ENCODE measurements around the gene PLCB2.
A peak's percentile ranks its signal among the peaks of the same experiment; 100 is the strongest.

The PLCB2 gene

DNA sequence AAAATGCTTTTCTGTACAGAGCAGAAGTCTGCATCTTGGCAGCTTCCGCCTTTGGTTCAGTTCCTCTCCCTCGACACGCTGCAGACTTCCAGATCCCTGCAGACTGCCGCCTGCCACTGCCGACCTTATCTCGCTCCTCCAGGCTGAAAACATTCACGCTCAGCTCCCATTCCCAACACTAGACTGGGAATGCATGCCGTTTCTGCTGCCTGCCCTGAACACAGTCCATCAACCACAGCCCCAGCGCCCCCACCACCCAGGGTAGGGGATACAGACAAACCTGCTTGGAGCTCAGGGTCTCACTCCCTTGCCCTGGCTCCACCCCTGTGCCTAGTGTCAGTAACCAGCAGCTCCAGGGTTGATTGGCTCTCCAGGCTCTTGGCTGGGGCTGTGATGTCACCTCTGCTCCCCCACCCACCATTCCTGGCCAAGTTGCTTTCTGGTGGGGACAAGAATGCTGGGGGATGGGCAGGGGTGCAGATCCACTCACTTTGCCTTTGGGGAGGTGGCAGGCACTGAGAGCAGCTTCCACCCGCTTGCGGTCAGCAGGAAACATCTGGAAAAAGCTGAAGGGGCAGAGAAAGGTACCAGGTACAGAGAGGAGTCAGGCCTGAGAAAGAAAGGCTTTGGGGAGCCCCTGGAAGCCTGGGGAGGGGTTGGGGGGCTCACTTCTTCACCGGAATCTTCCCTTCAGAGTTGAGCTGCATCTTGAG is 6.1 kb downstream of the PLCB2 start (continued):
- TF ChIP-seq, protein P1, sequence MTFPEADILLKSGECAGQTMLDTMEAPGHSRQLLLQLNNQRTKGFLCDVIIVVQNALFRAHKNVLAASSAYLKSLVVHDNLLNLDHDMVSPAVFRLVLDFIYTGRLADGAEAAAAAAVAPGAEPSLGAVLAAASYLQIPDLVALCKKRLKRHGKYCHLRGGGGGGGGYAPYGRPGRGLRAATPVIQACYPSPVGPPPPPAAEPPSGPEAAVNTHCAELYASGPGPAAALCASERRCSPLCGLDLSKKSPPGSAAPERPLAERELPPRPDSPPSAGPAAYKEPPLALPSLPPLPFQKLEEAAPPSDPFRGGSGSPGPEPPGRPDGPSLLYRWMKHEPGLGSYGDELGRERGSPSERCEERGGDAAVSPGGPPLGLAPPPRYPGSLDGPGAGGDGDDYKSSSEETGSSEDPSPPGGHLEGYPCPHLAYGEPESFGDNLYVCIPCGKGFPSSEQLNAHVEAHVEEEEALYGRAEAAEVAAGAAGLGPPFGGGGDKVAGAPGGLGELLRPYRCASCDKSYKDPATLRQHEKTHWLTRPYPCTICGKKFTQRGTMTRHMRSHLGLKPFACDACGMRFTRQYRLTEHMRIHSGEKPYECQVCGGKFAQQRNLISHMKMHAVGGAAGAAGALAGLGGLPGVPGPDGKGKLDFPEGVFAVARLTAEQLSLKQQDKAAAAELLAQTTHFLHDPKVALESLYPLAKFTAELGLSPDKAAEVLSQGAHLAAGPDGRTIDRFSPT (tag by site-specific recombination; IDR thresholded peaks at IDR 0.05): no peak
- TF ChIP-seq FEZF1 (tag by site-specific recombination; IDR thresholded peaks at IDR 0.05) (no peak), ZNF664 (tag by site-specific recombination; IDR thresholded peaks at IDR 0.05) (no peak), ZFHX2 (tag by site-specific recombination; conservative IDR thresholded peaks at IDR 0.05) (no peak), KLF9 (tag by site-specific recombination; IDR thresholded peaks at IDR 0.05; ENCODE audit: low read depth) (no peak), ZNF214 (tag by site-specific recombination; IDR thresholded peaks at IDR 0.05; ENCODE audit: borderline replicate concordance) (no peak), HOXD13 (CRISPR knock-in tag; IDR thresholded peaks at IDR 0.05; ENCODE audit: borderline replicate concordance) (no peak), ZNF707 (tag by site-specific recombination; IDR thresholded peaks at IDR 0.05) (no peak)
- TF ChIP-seq, protein P2, sequence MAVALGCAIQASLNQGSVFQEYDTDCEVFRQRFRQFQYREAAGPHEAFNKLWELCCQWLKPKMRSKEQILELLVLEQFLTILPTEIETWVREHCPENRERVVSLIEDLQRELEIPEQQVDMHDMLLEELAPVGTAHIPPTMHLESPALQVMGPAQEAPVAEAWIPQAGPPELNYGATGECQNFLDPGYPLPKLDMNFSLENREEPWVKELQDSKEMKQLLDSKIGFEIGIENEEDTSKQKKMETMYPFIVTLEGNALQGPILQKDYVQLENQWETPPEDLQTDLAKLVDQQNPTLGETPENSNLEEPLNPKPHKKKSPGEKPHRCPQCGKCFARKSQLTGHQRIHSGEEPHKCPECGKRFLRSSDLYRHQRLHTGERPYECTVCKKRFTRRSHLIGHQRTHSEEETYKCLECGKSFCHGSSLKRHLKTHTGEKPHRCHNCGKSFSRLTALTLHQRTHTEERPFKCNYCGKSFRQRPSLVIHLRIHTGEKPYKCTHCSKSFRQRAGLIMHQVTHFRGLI (tag by site-specific recombination; IDR thresholded peaks at IDR 0.05): no peak

DNA sequence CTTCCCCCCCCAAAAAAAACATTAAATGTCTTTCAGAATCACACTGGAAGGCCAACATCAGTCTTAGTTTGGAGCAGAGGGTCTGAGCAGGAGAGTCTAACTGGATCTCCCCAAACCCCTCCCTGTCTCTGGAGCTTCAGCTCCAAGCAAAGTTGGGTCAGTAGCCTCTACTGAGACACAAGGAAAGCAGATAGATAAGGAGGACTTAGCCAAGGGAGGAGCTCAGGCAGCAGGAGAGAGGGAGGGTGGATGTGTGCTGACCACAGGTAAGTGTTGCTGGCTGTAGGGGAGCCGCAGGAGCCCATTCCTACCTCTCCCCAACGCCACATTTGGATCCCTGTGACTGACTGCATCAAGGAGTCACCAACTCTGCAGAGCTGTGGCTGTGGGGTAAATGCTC is 7.0 kb downstream of the PLCB2 start:
- POLR2A ChIA-PET: interaction anchor here (1.1 kb wide), 1 partner anchor 10 kb away, joined by 3 read pairs; no protein-coding TSS in a partner anchor
- no peaks in the 10 kb centered on the region for H3K36me3 ChIP-seq (ENCODE audit: control insufficient read depth in 2 of 2, insufficient read depth in 1 of 2, low read length in 2 of 2)
- H3K4me1 ChIP-seq (ENCODE audit: control insufficient read depth, insufficient read depth, low read length): no peaks in the 10 kb centered on the region
- H3K4me3 ChIP-seq (ENCODE audit: low read depth, low read length): no peak overlapping the region
- H3K9me3 ChIP-seq (ENCODE audit: control insufficient read depth, insufficient read depth, low read depth, low read length): no peaks in the 10 kb centered on the region
- no peak for TF ChIP-seq ZNF473 (tag by site-specific recombination; IDR thresholded peaks at IDR 0.05)
- TF ChIP-seq, protein P3, sequence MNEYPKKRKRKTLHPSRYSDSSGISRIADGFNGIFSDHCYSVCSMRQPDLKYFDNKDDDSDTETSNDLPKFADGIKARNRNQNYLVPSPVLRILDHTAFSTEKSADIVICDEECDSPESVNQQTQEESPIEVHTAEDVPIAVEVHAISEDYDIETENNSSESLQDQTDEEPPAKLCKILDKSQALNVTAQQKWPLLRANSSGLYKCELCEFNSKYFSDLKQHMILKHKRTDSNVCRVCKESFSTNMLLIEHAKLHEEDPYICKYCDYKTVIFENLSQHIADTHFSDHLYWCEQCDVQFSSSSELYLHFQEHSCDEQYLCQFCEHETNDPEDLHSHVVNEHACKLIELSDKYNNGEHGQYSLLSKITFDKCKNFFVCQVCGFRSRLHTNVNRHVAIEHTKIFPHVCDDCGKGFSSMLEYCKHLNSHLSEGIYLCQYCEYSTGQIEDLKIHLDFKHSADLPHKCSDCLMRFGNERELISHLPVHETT (tag by site-specific recombination; IDR thresholded peaks at IDR 0.05): no peak
- TF ChIP-seq FEZF1 (tag by site-specific recombination; IDR thresholded peaks at IDR 0.05): no peak
- TF ChIP-seq ZNF530 (tag by site-specific recombination; IDR thresholded peaks at IDR 0.05; ENCODE audit: low read depth): no peak
- no peak for TF ChIP-seq OSR2 (tag by site-specific recombination; IDR thresholded peaks at IDR 0.05)
- no peak overlapping the region for H3K27ac ChIP-seq (ENCODE audit: extremely low read depth, low read depth, low read length)
- CTCF ChIA-PET: interaction anchor here (0.6 to 1.8 kb wide), 5 partner anchors 9 to 102 kb away, joined by 3 to 8 read pairs (median 3); no protein-coding TSS in a partner anchor

DNA sequence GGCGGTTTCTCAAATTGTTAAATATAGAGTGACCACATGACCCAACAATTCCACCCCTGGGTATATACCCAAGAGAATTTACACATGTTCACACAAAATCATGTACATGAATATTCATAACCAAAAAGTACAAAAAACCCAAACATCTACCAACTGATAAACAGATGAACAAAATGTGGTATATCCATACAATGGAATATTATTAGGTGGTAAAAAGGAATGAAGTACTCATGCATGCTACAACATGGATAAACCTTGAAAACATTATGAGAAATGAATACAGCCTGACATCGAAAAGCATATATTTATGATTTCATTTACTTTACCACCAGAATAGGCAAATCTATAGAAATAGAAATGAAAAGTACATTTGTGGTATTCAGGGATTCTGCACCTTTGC is 7.4 kb downstream of the PLCB2 start:
- ChIA-PET CTCF (interaction anchor here (0.7 kb wide), 1 partner anchor 83 kb away, joined by 3 read pairs; no protein-coding TSS in a partner anchor), POLR2A (no interaction called here)
- no peak overlapping the region for H3K27ac ChIP-seq (ENCODE audit: extremely low read depth, low read depth, low read length)
- no peaks in the 10 kb centered on the region for H3K9me3 ChIP-seq (ENCODE audit: control insufficient read depth, insufficient read depth, low read depth, low read length)
- no peaks in the 10 kb centered on the region for H3K4me1 ChIP-seq (ENCODE audit: control insufficient read depth, insufficient read depth, low read length)
- TF ChIP-seq, protein P4, sequence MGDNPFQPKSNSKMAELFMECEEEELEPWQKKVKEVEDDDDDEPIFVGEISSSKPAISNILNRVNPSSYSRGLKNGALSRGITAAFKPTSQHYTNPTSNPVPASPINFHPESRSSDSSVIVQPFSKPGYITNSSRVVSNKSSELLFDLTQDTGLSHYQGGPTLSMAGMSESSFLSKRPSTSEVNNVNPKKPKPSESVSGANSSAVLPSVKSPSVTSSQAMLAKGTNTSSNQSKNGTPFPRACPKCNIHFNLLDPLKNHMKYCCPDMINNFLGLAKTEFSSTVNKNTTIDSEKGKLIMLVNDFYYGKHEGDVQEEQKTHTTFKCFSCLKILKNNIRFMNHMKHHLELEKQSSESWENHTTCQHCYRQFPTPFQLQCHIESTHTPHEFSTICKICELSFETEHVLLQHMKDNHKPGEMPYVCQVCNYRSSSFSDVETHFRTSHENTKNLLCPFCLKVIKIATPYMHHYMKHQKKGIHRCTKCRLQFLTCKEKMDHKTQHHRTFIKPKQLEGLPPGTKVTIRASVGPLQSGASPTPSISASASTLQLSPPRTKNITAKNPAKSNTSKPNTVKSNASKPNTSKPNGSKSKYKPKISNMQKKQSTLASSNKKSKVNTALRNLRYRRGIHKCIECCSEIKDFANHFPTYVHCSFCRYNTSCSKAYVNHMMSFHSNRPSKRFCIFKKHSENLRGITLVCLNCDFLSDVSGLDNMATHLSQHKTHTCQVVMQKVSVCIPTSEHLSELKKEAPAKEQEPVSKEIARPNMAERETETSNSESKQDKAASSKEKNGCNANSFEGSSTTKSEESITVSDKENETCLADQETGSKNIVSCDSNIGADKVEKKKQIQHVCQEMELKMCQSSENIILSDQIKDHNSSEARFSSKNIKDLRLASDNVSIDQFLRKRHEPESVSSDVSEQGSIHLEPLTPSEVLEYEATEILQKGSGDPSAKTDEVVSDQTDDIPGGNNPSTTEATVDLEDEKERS (tag by site-specific recombination; IDR thresholded peaks at IDR 0.05): no peak
- TF ChIP-seq ZNF146 (tag by site-specific recombination; IDR thresholded peaks at IDR 0.05) (peak; percentile 93), ZNF768 (tag by site-specific recombination; IDR thresholded peaks at IDR 0.05) (no peak), ZNF423 (tag by site-specific recombination; IDR thresholded peaks at IDR 0.05) (no peak), ZNF843 (tag by site-specific recombination; IDR thresholded peaks at IDR 0.05) (no peak), ZNF214 (tag by site-specific recombination; IDR thresholded peaks at IDR 0.05; ENCODE audit: borderline replicate concordance) (no peak)
- TF ChIP-seq, protein P5, sequence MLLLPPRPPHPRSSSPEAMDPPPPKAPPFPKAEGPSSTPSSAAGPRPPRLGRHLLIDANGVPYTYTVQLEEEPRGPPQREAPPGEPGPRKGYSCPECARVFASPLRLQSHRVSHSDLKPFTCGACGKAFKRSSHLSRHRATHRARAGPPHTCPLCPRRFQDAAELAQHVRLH (tag by site-specific recombination; IDR thresholded peaks at IDR 0.05): 0 out of 2 replicates have a peak, but pooled peaks have one; percentile 32
- TF ChIP-seq, protein P6, sequence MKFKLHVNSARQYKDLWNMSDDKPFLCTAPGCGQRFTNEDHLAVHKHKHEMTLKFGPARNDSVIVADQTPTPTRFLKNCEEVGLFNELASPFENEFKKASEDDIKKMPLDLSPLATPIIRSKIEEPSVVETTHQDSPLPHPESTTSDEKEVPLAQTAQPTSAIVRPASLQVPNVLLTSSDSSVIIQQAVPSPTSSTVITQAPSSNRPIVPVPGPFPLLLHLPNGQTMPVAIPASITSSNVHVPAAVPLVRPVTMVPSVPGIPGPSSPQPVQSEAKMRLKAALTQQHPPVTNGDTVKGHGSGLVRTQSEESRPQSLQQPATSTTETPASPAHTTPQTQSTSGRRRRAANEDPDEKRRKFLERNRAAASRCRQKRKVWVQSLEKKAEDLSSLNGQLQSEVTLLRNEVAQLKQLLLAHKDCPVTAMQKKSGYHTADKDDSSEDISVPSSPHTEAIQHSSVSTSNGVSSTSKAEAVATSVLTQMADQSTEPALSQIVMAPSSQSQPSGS (tag by site-specific recombination; IDR thresholded peaks at IDR 0.05; ENCODE audit: low read depth): no peak
- no peaks in the 10 kb centered on the region for H3K36me3 ChIP-seq (ENCODE audit: control insufficient read depth in 2 of 2, insufficient read depth in 1 of 2, low read length in 2 of 2)
- no peak overlapping the region for H3K4me3 ChIP-seq (ENCODE audit: low read depth, low read length)
